K562 (cell line): ENCODE data around the gene FTSJ1. TPM values are rescaled to one million over a fixed set of nuclear protein-coding genes. Genes with fewer than 3 reads are reported as not detected.

Experiments used
- BRD9 ChIP-seq: fragments of 450-650 bp; IDR thresholded peaks from 2 replicates; pipeline ENCODE4 v1.6.1; 2018; ENCODE audit warnings: low read depth; ENCODE audit not compliant: partially characterized antibody
- C11orf30 ChIP-seq: fragments of 450-650 bp; IDR thresholded peaks from 2 replicates; pipeline ENCODE4 v1.6.1; 2016; ENCODE audit warnings: low read depth, mild to moderate bottlenecking
- ERF ChIP-seq: fragments of 450-650 bp; formaldehyde crosslinking; IDR thresholded peaks from 2 replicates; pipeline ENCODE4 v1.4.0; 2020; ENCODE audit warnings: mild to moderate bottlenecking, mixed read lengths
- JUN ChIP-seq, 2 experiments: sonication (generic) in 1 of 2; formaldehyde crosslinking in 1 of 2; IDR thresholded peaks; 2 replicates each; pipeline versions ENCODE4 v1.6.1 to v1.8.0; 2012 to 2022; ENCODE audit warnings: borderline replicate concordance in 2 of 2, mild to moderate bottlenecking in 2 of 2, improper control_type of control experiment in 1 of 2, low read depth in 1 of 2, low read length in 1 of 2, missing genetic modification reagents in 1 of 2
- NFIC ChIP-seq: fragments of 450-650 bp; IDR thresholded peaks from 2 replicates; pipeline ENCODE4 v1.6.1; 2017; ENCODE audit warnings: mild to moderate bottlenecking, inconsistent platforms
- TCF7 ChIP-seq: sonication (generic); IDR thresholded peaks from 2 replicates; pipeline ENCODE4 v1.6.1; 2016; ENCODE audit warnings: antibody characterized with exemption, borderline replicate concordance
- TFAM ChIP-seq: fragments of 250-450 bp; sonication (Bioruptor Pico); conservative IDR thresholded peaks from 2 replicates; pipeline ENCODE4 v1.5.0; 2021; ENCODE audit warnings: mild to moderate bottlenecking, moderate library complexity
- ZNF212 ChIP-seq: fragments of 450-650 bp; formaldehyde crosslinking; IDR thresholded peaks from 2 replicates; pipeline ENCODE4 v1.4.0; 2020; ENCODE audit warnings: mild to moderate bottlenecking
- ZNF830 ChIP-seq: fragments of 250-450 bp; sonication (Bioruptor Pico); IDR thresholded peaks from 2 replicates; pipeline ENCODE4 v1.5.0; 2021; ENCODE audit warnings: mild to moderate bottlenecking
- ZSCAN29 ChIP-seq: fragments of 450-650 bp; IDR thresholded peaks from 2 replicates; pipeline ENCODE4 v1.6.1; 2017
- polyA plus RNA-seq, 8 experiments: library from polyadenylated mRNA; depleted of rRNA in 4 of 8; stranded (reverse) in 5 of 8; unstranded in 3 of 8; fragments of >200 nt; fragmentation: Nextera tagmentation in 2 of 8; fragmentation: Illumina TruSeq in 1 of 8; extraction: Ambion mirVana in 2 of 8; extraction: Trizol in 1 of 8; gene quantifications; 2 replicates each; pipeline versions ENCODE4 v1.2.1 to v1.2.3, GENCODE V29; 2011 to 2014; ENCODE audit warnings: inconsistent platforms in 1 of 8, missing spikeins in 1 of 8
- total RNA-seq, 7 experiments: library from RNA; depleted of rRNA in 6 of 7; stranded (reverse); fragments of >200 nt in 6 of 7; fragmentation: Illumina TruSeq in 2 of 7; extraction: Trizol in 2 of 7; gene quantifications; 2 replicates each; pipeline versions ENCODE4 v1.2.1 to v1.2.3, GENCODE V29; 2011 to 2021; ENCODE audit warnings: low replicate concordance in 1 of 7
- TF ChIP-seq, protein P1 (sequence below), 2 experiments: IDR thresholded peaks; 2 replicates each; pipeline ENCODE4 v1.6.1; 2011; ENCODE audit warnings: borderline replicate concordance in 1 of 2, control low read depth in 1 of 2, low read depth in 1 of 2, low read length in 1 of 2, mild to moderate bottlenecking in 1 of 2, mixed read lengths in 1 of 2, moderate library complexity in 1 of 2; ENCODE audit not compliant: insufficient read depth in 1 of 2, insufficient read length in 1 of 2, poor library complexity in 1 of 2, severe bottlenecking in 1 of 2; ENCODE audit errors: extremely low read depth in 1 of 2
- TF ChIP-seq, protein P2 (sequence below): fragments of 450-650 bp; IDR thresholded peaks from 2 replicates; pipeline ENCODE4 v1.6.1; 2016; ENCODE audit warnings: borderline replicate concordance
- TF ChIP-seq, protein P3 (sequence below): fragments of 450-650 bp; IDR thresholded peaks from 2 replicates; pipeline ENCODE4 v1.6.1; 2016; ENCODE audit warnings: missing biosample characterization, missing genetic modification characterization
- TF ChIP-seq, protein P4 (sequence below): fragments of 250-450 bp; sonication (Bioruptor Pico); IDR thresholded peaks from 2 replicates; pipeline ENCODE4 v1.8.0; 2022; ENCODE audit warnings: inconsistent platforms

The FTSJ1 gene
- total and polyA plus RNA-seq, 9 of the 15 experiments (the other 6 are each of a cell fraction or from before 2014, with no cell fraction given): 12.2 to 95.6 (median 71.6) TPM

DNA sequence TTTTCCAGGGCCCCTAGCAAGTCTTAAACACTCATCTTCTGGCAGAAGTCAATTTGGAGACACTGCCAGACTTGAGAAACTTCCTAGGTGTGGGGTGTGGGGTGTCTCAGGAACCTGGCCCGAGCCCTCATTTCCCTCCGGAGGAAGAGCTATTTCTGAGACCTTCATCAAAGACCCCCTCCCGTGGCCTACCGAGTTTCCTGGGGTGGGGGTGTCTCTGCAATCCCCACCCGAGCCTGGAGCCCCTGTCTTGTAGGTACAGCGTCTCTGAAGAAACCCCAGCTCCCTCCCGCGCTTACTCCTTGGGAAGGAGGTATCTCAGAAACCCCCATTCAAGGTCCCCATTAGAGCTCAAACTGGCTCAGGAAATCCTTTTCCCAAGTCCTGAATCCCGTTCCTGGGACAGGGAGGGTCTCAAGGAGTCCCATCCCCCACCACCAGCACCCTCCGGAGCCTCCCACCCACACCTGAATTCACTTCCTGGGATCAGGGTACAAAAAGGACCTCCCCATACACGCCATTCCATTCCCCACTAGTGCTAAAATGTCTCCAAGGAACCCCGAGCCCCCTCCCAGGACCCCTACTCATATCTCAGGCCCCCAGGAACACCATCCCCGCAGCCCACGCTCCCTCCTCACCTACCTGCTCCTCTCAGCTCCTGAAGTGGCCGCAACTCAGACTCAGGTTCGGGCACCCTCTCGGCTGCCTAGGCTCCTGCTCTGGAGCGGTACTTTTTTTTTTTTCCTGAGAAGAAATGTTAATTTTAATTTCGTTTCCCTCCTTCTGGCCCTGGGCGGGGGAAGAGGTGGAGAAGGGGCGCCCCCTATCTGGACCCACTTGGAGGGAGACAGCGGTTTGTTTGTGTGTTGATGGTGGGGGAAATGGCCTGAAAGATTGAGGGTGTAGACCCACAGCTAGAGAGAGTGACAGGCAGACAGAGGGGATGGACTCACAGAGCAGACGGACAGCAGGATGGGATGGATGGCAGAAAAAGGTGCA lies 7.0 kb upstream of the FTSJ1 start (continued):
- TF ChIP-seq, protein P1, sequence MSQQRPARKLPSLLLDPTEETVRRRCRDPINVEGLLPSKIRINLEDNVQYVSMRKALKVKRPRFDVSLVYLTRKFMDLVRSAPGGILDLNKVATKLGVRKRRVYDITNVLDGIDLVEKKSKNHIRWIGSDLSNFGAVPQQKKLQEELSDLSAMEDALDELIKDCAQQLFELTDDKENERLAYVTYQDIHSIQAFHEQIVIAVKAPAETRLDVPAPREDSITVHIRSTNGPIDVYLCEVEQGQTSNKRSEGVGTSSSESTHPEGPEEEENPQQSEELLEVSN (IDR thresholded peaks at IDR 0.05; ENCODE audit: borderline replicate concordance in 1 of 2, extremely low read depth in 1 of 2, insufficient read depth in 1 of 2, insufficient read length in 1 of 2, low read depth in 1 of 2, low read length in 1 of 2, poor library complexity in 1 of 2, severe bottlenecking in 1 of 2): peak in 1 of 2 experiments; percentile 55
- no peak for TF ChIP-seq JUN (IDR thresholded peaks at IDR 0.05; ENCODE audit: borderline replicate concordance, low read depth, low read length)
- no peak for TF ChIP-seq JUN (CRISPR knock-in tag; IDR thresholded peaks at IDR 0.05; ENCODE audit: borderline replicate concordance)
- no peak for TF ChIP-seq TCF7
- TF ChIP-seq C11orf30: no peak
- TF ChIP-seq ERF (CRISPR knock-in tag): no peak
- 0 out of 2 replicates have a peak, but pooled peaks have one; percentile 12 for TF ChIP-seq NFIC
- no peak for TF ChIP-seq TFAM (CRISPR knock-in tag)
- TF ChIP-seq, protein P2, sequence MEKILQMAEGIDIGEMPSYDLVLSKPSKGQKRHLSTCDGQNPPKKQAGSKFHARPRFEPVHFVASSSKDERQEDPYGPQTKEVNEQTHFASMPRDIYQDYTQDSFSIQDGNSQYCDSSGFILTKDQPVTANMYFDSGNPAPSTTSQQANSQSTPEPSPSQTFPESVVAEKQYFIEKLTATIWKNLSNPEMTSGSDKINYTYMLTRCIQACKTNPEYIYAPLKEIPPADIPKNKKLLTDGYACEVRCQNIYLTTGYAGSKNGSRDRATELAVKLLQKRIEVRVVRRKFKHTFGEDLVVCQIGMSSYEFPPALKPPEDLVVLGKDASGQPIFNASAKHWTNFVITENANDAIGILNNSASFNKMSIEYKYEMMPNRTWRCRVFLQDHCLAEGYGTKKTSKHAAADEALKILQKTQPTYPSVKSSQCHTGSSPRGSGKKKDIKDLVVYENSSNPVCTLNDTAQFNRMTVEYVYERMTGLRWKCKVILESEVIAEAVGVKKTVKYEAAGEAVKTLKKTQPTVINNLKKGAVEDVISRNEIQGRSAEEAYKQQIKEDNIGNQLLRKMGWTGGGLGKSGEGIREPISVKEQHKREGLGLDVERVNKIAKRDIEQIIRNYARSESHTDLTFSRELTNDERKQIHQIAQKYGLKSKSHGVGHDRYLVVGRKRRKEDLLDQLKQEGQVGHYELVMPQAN: peak; percentile 16; the same call in 1 of the 2 replicates
- TF ChIP-seq, protein P3, sequence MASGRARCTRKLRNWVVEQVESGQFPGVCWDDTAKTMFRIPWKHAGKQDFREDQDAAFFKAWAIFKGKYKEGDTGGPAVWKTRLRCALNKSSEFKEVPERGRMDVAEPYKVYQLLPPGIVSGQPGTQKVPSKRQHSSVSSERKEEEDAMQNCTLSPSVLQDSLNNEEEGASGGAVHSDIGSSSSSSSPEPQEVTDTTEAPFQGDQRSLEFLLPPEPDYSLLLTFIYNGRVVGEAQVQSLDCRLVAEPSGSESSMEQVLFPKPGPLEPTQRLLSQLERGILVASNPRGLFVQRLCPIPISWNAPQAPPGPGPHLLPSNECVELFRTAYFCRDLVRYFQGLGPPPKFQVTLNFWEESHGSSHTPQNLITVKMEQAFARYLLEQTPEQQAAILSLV (tag): no peak
- TF ChIP-seq, protein P4, sequence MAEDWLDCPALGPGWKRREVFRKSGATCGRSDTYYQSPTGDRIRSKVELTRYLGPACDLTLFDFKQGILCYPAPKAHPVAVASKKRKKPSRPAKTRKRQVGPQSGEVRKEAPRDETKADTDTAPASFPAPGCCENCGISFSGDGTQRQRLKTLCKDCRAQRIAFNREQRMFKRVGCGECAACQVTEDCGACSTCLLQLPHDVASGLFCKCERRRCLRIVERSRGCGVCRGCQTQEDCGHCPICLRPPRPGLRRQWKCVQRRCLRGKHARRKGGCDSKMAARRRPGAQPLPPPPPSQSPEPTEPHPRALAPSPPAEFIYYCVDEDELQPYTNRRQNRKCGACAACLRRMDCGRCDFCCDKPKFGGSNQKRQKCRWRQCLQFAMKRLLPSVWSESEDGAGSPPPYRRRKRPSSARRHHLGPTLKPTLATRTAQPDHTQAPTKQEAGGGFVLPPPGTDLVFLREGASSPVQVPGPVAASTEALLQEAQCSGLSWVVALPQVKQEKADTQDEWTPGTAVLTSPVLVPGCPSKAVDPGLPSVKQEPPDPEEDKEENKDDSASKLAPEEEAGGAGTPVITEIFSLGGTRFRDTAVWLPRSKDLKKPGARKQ (CRISPR knock-in tag): no peak
- no peak for TF ChIP-seq ZNF830 (CRISPR knock-in tag)
- peak; percentile 80 for TF ChIP-seq BRD9
- TF ChIP-seq ZSCAN29: 0 out of 2 replicates have a peak, but pooled peaks have one; percentile 52
- TF ChIP-seq ZNF212 (CRISPR knock-in tag): no peak
